Activated CD4-positive, alpha-beta T cell treated with anti-CD3 and anti-CD28 coated beads for 48 hours (primary cell): ENCODE measurements around the gene TMA7.

Experiments
- DNase-seq: peaks from one replicate; pipeline ENCODE4 v3.0.0-alpha.2; 2020

TMA7 gene

DNA sequence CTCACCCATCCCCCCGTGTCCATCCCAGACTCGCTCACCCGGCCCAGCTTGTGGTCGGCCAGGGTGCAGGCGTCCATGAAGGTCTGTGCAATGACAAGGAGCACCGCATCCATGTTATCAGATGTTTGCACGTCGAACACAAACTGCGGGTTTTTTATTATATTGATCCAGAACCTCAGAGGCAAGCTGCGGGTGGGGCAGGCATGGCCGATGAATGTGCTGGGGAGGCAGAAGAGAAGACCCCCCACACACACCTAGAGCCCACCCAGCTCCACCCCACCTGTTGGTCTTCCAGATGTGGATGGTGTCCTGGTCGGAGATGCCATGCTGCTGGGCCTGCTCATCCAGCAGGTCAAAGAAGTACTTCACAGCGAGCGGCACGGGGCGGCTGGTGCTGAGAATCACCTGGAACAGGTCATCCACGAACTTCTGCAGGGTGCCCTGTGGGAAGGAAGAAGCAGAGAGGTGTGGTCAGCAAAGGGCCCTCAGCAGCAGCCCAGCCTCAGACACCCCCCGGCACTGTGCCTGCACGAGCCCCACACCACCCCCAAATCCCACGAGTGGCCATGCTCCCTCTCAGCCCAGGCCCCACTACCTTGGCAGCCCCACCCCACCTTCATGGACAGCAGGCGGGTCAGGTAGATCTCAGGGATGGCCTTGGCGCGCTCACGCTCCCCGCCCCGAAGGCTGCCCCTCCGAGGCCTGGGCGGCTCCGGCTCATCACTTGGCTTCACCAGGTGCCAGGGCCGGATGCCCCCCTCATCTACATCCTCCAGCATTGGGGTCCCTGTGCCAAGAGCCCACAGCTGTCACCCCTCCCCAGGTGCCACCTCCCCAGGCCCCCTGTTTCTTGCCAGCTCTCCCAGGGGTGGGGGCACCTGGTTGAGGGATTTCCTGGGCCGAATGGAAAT is 30.5 kb upstream of the TMA7 start:
- DNase-seq: no peak

DNA sequence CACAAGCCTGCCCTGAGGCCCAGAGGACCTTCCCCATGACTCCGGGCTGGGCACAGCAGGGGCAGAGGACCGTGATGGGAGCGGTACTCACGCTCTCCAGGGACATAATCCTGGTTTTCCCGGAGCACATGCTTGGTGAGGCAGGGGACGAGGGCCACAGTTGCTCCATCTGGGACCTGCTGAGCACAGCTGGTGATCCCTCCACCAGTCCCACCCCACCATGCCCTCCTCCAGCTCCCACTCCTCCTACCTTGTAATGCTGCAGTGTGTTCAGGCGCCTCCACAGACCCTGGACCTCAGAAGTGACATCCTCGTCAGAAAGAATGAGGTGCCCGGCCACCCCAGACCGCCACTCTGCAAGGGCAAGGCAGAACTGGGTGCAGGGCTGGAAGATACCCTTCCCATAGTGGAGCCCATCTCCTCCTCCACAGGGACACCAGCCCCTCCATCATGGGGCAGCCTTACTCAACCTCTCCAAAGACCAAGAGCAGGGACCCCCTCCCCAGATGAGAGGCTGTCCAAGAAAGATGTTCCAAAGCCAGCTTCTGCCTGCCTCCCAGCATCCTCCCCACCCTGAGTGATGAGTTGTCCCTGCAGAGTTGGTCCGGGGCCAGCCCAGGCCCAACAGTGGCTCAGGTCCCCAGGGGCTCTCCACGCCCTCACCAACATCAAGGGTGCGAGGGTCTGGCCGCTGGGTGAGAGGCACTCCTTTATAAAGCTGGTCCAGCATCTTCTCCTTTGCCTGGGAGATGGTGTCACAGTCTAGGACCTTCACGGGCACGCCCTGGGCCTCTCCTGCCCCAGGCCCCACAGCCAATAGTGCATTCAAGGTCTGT is 29.6 kb upstream of the TMA7 start:
- no peak for DNase-seq

DNA sequence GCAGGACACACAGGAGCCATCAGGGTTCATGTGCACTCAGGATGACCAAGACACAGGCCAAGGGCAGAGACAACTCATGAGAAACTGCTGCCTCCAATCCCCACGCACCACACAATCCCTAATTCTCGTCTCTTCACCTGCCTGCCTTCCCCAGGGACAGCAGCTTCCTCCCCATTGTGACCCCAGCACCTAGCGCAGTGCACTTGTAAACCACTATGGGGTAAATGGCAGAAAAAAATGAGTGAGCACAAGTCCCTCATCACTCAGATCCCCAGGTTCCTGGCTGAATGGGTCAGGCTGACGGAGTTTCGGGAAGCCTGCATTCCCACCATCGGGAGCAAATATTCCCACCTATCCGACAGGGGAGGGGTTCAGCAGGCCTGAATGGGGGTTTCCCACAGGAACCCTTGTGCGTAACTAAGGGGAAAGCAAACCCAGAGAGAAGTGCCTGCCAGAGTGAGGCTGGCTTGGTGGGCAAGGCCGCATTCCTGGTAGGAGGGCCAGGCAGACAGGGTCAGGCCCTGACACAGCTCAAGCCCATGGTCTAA is 28.9 kb upstream of the TMA7 start:
- DNase-seq: no peak

DNA sequence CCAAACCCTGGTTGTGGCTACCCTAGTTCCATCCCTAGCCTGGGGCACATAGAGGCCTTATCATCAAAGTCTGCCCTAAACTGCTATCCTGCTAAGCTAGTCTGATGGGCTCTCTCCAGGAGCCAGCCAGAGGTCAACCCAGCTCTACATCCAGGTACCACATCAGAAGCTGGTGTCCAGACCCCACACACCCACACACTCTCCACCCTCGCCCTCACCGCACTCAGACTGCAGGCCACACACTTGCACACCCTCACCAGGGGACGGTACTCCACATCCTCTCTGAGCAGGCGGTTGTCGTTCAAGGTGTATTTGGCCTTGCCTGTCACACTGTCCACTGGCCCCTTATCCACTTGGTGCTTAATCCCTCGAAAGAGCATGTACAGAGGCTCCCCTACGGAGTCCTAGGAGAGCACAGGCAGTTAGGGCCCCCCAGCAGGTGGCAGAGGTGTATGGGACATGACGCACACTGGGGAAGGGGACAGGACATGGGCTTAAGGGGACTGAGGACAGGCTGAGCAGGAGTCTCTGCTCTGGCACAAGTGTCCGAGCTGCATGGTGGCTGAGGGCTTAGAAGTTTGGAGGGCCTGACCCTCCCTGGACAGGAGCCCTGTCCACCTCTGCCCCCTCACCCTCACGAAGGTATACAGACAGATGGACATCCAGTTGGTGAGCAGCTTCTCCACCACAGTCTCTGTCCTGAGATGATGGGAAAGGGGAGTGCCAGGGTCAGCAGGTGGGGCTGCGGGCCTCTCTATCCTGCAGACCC is 28.3 kb upstream of the TMA7 start:
- no peak for DNase-seq

DNA sequence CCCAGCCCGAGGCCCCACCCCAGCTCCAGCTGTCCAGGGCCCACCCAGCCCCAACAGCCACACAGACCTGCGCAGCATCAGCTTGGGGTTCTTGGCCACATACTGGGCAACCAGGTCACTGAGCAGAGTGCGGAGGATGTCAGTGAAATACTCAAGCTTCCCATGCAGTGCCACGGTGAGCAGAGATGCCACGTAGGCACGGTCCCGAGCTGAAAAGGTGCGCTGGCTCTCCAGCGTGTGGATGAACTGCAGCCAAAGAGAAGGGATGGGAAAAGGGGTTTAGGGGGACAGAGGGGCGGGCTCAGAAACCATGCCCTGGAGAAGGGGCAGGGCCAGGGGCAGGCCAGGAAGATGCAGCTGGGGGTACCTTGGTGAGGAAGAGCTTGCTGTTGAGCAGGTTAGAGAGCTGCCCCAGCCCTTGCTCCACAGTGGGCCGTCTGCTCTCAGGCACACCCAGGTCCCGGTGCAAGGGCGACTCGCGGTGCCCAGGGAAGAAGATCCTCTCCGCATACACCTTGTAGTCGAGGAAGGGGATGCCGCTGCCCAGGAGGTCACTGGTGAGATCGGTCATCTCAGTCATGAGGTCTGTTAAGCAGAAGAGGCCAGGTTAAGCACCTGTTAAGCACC is 27.6 kb upstream of the TMA7 start:
- no peak for DNase-seq

DNA sequence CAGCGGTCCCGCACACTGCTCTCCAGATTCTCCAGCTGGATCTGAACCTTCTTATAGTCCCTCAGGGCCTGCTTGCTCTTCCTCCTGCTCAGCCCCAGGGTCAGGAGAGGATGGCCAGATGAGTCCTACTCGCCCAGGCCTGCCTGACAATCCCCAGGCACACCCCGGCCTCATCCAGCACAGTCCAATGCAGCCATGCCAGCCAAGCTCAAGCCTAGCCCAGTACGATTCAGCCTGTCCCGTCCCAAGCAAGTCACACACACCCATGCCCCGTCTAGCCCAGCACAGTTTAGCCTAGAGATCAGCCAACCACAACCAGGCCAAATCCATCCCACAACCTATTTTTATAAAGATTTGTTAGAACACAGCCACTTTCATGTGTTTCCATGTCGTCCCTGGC is 27.0 kb upstream of the TMA7 start:
- no peak for DNase-seq

DNA sequence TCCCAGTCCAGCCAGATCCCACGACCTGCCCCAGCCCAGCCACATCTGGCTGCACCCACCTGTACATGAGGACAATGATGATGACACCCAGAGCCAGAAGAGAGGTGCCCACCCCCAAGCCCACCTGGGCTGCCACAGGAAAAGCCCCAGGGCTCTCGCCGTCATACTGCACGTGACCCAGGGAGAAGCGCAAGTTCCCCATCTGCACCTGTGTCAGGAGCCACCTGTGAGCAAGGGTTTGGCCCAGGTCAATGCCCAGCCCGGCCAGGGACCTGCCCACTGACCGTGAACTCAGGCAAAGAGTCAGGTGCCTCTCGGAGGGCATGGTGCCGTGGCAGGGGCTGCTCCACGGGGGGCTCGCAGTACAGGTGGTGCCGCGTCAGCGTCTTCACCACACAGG is 26.4 kb upstream of the TMA7 start:
- no peak for DNase-seq

DNA sequence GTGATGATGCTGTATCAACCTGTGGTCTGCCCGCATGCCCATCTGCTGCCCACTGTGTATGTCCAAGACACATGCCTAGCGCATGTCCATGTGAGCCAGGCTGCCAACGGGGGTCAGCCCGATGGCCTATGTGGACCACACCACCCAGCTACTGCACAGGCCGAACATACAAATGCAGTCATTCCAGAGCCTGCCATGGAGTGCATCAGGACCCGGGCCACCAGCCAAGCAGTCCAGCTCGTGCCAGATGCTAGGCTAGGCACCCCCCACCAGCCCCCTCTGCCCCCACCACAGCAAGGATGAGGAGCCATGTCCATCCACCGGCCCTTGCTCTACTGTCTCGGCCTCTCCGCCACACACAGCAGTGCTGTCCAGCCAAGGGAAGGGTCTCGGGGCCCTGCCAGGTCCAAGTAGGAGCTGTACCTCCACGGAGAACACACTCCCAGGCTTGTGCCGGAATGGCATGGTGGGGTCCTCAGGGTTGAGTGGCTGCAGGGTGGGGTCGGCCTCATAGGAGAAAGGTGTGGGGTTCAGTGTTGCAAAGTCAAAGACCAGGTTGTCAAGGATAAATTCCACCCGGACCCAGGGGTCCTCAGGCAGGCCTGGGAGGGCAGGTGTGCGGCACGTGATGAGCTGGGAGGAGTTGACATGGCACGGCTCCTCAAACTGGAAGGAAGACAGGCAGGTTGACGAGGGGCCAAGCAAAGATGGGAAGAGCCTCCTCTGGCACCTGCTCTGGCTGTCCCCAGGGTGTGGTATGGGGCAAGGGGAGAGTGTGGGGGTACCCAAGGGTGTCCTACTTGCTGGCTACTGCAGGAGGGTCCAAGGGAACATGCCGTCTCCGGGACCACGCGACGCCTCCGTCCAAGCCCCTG is 25.4 kb upstream of the TMA7 start:
- DNase-seq: no peak

DNA sequence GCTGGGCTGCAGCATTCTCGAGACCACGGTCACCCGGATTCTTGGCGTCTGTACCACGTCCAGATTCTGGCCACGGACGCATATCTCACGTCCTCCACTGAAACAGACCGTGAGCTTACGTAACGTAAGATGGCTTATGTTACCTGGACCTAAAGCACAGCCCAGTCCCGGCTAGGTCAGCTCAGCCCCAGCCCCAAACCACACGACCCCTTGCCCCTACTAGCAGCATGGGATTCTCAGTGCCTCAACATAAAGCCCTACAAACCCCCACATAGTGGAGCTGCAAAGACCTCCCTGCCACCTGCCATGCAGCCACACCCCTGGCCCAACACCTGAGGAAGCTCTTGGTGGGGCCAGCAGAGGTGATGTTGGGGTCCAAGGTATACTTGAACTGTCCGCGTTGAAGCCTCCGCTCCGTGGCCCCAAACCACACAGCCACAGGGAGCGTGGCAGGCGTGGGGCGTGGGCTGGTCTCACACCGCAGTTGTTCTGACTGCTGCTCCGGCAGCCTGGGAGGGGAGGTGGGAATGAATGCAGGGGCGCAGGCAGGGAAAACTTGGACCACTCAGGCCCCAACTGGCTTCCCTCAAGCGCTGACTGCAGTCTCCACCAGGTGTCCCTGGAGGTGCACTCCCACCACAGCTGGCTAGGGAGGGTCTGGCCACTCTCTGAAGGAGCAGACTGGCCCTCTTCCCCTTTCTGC is 24.7 kb upstream of the TMA7 start:
- no peak for DNase-seq

DNA sequence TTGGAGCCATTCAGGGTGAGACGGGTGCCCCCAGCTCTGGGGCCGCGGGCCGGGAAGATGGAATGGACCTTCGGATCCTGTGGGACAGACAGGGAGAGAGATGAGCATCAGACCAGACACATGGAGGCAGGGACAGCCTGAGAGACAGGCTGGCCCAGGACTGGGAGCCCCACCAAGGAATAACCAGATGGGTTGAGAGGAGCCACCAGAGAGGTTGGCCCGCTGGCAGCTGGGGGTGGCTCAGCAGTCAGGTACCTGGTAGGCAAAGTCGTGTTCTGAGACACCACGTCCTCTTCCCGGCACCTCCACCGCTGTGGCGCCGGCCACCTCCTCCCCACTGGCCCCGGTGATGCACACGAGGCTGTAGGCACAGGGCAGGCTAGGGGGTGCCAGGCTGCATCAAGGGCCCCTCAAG is 24.0 kb upstream of the TMA7 start:
- no peak for DNase-seq

DNA sequence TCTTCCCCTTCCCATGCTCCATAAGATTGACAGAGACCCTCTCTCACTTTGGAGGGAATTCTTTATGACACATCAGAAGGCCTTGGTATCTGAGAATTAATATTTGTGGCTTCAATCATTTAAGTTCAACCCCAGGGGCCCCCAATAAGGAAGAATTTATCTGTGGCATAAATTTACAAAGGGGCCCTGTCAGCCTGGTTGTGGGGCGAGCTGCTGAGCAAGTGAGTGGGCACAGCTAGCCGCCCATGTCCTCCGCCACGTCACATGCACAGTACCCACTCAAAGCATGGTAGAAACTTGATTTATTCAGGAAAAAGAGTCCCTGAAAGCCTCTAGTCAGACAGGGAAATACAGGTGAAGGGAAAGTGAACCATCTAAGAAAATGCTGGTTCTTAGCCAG is 23.5 kb upstream of the TMA7 start:
- no peak for DNase-seq

DNA sequence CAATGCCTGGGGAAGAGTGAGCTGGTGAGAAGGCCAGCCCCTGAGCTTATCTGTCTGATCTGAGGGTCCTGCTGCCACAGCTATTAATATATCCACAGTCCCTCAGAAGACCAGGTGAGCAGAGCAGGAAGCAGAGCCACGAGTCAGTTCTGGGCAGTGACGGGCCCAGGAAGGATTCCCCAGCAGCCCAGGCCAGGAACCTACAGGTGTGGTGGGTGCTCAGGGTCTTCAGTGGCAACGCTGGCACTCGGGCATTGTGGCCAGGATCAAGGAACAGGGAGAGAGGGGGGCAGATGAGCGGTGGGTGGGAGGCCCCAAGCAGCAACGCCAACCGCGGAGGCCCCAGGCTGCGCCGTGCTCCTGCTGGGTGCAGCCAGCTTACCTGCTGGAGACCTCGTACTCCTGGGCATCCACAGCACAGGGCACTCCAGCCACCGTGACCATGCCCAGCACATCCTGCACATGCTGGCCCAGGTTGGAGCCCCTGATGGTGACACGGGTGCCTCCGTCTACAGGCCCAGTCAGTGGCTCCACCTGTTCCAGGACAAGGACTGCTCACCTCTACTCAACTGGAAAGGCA is 22.4 kb upstream of the TMA7 start:
- DNase-seq: no peak

DNA sequence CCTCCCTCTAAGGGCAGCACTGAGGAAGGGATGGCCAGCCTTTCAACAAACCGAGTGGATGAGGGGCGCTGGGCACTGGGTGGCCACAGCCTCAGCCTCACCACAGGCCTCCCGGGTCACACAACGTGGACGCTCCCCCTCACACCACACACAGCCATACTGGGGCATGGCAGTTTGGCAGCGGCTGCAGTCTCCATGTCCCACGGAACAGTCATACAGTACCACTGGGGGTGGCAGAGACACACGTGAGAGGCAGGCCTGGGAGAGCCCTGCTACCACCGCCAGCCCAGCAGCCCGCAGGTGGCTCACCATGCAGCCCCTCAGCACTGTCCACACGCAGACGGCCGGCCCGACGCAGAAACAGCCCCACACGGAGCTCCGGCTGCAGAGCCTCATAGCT is 21.9 kb upstream of the TMA7 start:
- DNase-seq: no peak

DNA sequence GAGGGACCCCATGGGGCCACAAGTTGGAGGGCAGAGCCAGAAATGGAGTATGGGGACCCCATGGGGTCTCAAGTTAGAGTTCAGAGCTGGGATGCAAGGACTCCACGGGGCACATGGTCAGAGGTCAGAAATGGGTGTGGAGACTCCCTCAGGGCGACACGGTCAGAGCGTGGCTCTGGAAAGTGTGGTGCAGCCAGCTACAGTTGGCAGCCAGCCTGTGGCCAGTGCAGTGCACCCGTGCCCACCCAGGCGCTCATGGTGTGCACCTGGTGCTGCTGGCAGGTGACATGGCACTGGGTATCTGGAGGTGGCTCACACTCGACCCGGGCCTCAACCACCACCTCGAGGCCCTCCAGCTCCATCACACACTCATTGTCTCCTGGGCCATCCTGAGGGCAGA is 21.4 kb upstream of the TMA7 start:
- DNase-seq: no peak

DNA sequence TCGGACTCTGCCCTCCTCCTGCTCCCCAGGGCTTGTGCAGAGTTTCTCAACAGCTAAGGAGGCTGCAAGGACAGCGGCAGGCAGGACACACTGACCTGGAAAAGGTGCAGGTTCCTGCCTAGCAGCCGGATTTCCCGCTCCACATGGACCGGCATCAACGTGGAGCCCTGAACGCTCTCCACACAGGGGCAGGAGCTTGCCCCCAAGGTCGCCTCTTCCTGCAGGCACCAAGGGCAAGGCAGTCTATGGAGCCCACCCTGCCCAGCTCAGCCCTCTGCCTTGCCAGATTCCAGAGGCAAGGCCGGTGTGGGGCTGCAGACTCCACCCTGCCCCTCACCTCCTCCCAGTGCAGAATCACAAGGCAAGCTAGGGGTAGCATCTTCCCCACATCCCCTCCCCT is 20.9 kb upstream of the TMA7 start:
- no peak for DNase-seq

DNA sequence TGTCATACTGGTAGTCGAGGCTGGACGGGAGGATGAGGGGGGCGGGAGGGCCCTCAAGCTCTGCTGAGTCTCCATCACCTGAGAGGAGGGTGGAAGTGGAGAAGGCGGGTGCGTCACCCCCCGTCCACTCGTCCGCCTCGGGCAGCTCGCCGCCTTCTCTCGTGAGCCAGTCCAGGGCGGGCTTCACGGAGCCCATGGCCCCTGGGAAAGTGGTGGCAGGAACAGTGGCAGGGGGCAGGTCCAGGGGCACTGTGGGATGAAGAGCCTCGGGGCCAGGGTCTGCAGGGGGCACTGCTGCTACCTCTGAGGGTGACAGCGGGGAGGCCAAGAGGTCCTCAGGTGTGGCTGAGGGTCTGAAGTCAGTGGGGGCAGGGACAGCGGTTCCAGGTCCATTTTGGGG is 20.5 kb upstream of the TMA7 start:
- DNase-seq: no peak

DNA sequence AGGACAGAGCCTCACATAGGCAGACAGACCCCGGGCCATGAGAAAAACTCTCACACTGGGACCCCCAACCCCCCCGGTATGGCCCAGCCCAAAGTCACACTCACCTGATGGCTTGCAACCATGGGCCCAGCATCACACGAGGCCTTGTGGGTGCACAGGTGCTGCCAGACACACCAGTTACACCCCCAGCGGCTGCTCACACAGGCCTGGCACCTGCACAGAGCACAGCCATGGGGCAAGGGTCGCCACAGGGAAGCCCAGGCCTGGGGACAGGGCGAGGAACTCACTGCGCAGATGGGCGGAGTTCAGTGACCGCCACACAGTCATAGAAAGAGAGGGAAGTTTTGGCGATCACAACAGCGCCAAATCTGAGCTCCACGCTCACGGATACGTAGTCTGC is 19.5 kb upstream of the TMA7 start:
- no peak for DNase-seq

DNA sequence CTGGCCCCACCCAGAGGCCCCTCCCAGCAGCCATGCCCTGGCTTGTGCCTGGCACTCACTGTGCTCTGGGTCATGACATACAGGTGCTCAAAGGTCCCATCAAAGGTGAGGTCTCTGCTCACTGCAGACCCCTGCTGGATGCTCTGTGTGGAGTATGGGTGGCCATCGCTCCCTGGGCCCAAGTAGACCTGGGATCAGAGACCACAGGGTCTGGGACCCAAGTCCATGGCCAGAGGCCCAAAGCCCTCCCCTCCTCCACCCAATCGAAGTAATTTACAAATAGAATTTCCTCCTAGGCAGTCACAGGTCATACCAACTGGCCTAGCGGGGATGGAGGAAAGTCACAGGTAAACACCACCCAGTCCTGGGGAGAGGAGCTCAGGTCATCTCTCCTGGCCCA is 17.8 kb upstream of the TMA7 start:
- no peak for DNase-seq

DNA sequence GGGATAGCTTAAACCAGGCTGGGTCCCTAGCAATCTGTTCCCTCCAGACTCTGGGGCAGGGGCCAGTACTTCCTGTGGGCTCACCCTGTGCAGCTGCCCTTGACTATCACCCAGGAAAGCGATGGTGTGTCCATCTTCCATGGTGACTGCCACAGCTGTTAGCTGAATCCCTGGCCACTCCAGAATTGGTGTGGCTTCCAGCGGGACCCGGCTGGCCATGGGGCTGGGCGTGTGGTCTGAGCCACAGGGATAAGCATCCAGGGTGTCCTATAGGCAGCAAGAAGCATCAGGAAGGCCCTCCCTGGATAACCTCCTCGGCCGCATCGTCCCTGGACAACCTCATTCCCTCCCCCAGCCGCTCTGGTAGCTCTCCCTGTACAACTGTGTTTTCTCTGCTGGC is 17.4 kb upstream of the TMA7 start:
- no peak for DNase-seq

DNA sequence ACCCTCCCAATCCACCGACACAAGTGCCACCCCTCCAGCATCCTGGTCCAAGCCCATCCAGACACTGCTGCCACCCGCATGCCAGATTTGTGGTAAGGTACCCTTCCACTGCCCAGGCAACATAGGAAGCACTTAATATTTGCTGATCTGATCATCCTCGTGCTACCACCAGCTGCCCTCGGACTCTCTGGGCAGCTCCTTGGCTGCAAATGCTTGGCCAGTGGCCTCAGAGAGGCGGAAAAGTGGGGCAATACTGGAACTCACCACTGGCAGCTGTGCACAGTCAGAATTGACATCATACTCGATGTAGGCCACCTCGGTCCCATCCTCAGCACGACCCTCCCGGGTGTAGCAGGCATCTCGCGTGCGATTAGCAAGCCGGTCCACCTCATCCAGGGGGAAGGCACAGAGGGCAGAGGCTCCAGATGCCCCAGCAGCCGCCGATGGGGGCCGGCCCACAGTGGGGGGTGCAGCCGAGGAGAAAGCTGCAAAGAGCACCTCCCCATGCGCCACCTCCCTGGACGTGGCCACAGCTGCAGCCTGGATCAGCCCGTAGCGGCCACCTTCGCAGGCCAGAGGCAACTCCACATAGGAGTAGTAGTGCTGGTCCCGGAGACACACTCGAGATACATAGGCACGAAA is 16.7 kb upstream of the TMA7 start:
- DNase-seq: no peak
